HepG2 (cell line): Measurements from ENCODE around the gene SUN1. TPM values are rescaled to one million over a fixed set of nuclear protein-coding genes. Genes with fewer than 3 reads are reported as not detected.

Experiments used
- ATF2 ChIP-seq: sonication (generic); formaldehyde crosslinking; IDR thresholded peaks from 2 replicates; pipeline ENCODE4 v1.4.0; 2020; ENCODE audit warnings: missing genetic modification reagents
- EED ChIP-seq: sonication (generic); formaldehyde crosslinking; IDR thresholded peaks from 2 replicates; pipeline ENCODE4 v1.5.0; 2020; ENCODE audit warnings: mild to moderate bottlenecking, missing genetic modification reagents
- ETV5 ChIP-seq: IDR thresholded peaks from 2 replicates; pipeline ENCODE4 v1.6.1; 2018; ENCODE audit warnings: missing biosample characterization, missing genetic modification reagents, inconsistent platforms, borderline replicate concordance
- HMG20A ChIP-seq: IDR thresholded peaks from 2 replicates; pipeline ENCODE4 v1.6.1; 2016; ENCODE audit warnings: borderline replicate concordance
- IRX3 ChIP-seq: sonication (generic); formaldehyde crosslinking; IDR thresholded peaks from 2 replicates; pipeline ENCODE4 v1.8.1; 2023; ENCODE audit warnings: mild to moderate bottlenecking, low read depth, missing genetic modification reagents, borderline replicate concordance
- KDM6A ChIP-seq: IDR thresholded peaks from 2 replicates; pipeline ENCODE4 v1.6.1; 2016; ENCODE audit warnings: low read depth
- LCORL ChIP-seq, 2 experiments: fragments of 450-650 bp in 1 of 2; sonication (generic) in 1 of 2; formaldehyde crosslinking in 1 of 2; IDR thresholded peaks; 2 replicates each; pipeline versions ENCODE4 v1.5.0 to v1.6.1; 2017 to 2020; ENCODE audit warnings: antibody characterized with exemption in 1 of 2, missing genetic modification reagents in 1 of 2
- NFAT5 ChIP-seq: sonication (generic); formaldehyde crosslinking; IDR thresholded peaks from 2 replicates; pipeline ENCODE4 v1.4.0; 2020; ENCODE audit warnings: missing genetic modification reagents
- SALL2 ChIP-seq: sonication (generic); formaldehyde crosslinking; IDR thresholded peaks from 2 replicates; pipeline ENCODE4 v1.8.1; 2023; ENCODE audit warnings: mild to moderate bottlenecking, missing genetic modification reagents, inconsistent platforms
- TMF1 ChIP-seq: sonication (generic); formaldehyde crosslinking; IDR thresholded peaks from 2 replicates; pipeline ENCODE4 v1.8.1; 2022; ENCODE audit warnings: low read depth, missing genetic modification reagents
- ZBED4 ChIP-seq: sonication (generic); formaldehyde crosslinking; IDR thresholded peaks from 2 replicates; pipeline ENCODE4 v1.4.0; 2020; ENCODE audit warnings: missing genetic modification reagents, borderline replicate concordance
- ZNF124 ChIP-seq: sonication (generic); formaldehyde crosslinking; IDR thresholded peaks from 2 replicates; pipeline ENCODE4 v1.4.0; 2020; ENCODE audit warnings: missing genetic modification reagents
- ZNF205 ChIP-seq: IDR thresholded peaks from 2 replicates; pipeline ENCODE4 v1.6.1; 2018; ENCODE audit warnings: missing biosample characterization, missing genetic modification reagents
- ZNF563 ChIP-seq: sonication (generic); formaldehyde crosslinking; IDR thresholded peaks from 2 replicates; pipeline ENCODE4 v1.8.0; 2022; ENCODE audit warnings: mild to moderate bottlenecking, moderate library complexity, missing genetic modification reagents
- ZNF616 ChIP-seq: sonication (generic); formaldehyde crosslinking; IDR thresholded peaks from 2 replicates; pipeline ENCODE4 v1.5.0; 2020; ENCODE audit warnings: low read depth, mild to moderate bottlenecking, missing genetic modification reagents
- ZSCAN21 ChIP-seq: sonication (generic); formaldehyde crosslinking; IDR thresholded peaks from 2 replicates; pipeline ENCODE4 v1.8.0; 2022; ENCODE audit warnings: mild to moderate bottlenecking, missing genetic modification reagents, moderate library complexity, borderline replicate concordance
- polyA plus RNA-seq, 8 experiments: library from polyadenylated mRNA; depleted of rRNA in 3 of 8; stranded (reverse) in 7 of 8; unstranded in 1 of 8; fragments of >200 nt; fragmentation: Illumina TruSeq in 4 of 8; extraction: Trizol in 4 of 8; gene quantifications; 2 replicates each; pipeline versions ENCODE4 v1.2.1 to v1.2.3, GENCODE V29; 2011 to 2016; ENCODE audit warnings: low read depth in 4 of 8, missing spikeins in 1 of 8, mixed read lengths in 1 of 8; ENCODE audit not compliant: insufficient read depth in 1 of 8
- total RNA-seq, 5 experiments: library from RNA; depleted of rRNA; stranded (reverse); fragments of >200 nt; fragmentation: Illumina TruSeq; extraction: Trizol; gene quantifications; 2 replicates each; pipeline ENCODE4 v1.2.3, GENCODE V29; 2016; ENCODE audit warnings: low read depth in 1 of 5

SUN1 gene
- total and polyA plus RNA-seq, 2 of the 13 experiments (the other 11 are each of a cell fraction or from before 2014, with no cell fraction given), result 47.0 to 126 TPM

GRCh38 chr7:876077-876971, 44.0 kb downstream of the SUN1 start, which contains the start of gene GET4 (continued):
- TF ChIP-seq ZBED4 (CRISPR knock-in tag) (0 out of 2 replicates have a peak, but pooled peaks have one; percentile 43), SALL2 (CRISPR knock-in tag) (peak; percentile 87), ZSCAN21 (CRISPR knock-in tag) (peak; percentile 54; the same call in 1 of the 2 replicates), ZNF205 (CRISPR knock-in tag) (0 out of 2 replicates have a peak, but pooled peaks have one; percentile 28), ATF2 (CRISPR knock-in tag) (peak; percentile 48; the same call in 1 of the 2 replicates), LCORL (IDR thresholded peaks at IDR 0.05) (no peak), LCORL (CRISPR knock-in tag; IDR thresholded peaks at IDR 0.05) (no peak), ZNF563 (CRISPR knock-in tag) (peak; percentile 76), HMG20A (CRISPR knock-in tag) (no peak), ETV5 (CRISPR knock-in tag) (peak; percentile 5; the same call in 1 of the 2 replicates), KDM6A (no peak), IRX3 (CRISPR knock-in tag) (peak; percentile 65), TMF1 (CRISPR knock-in tag) (peak; percentile 85), ZNF124 (no peak), EED (CRISPR knock-in tag) (no peak), ZNF616 (CRISPR knock-in tag) (0 out of 2 replicates have a peak, but pooled peaks have one; percentile 55), NFAT5 (CRISPR knock-in tag) (0 out of 2 replicates have a peak, but pooled peaks have one; percentile 48)
